HG02938 (cell line): ENCODE data around the gene ADGRL3.
"Not testable (repeated sequence)": the region's sequence is repeated elsewhere in the genome, so short reads cannot be mapped to it uniquely, and the experiment has no call there.

ENCODE experiments used
- ATAC-seq: cut with Tn5 transposase; IDR thresholded peaks from one replicate; pipeline ENCODE4 v1.9.1; 2021; ENCODE audit warnings: mild to moderate bottlenecking, moderate library complexity; ENCODE audit not compliant: unreplicated experiment

Gene ADGRL3

DNA sequence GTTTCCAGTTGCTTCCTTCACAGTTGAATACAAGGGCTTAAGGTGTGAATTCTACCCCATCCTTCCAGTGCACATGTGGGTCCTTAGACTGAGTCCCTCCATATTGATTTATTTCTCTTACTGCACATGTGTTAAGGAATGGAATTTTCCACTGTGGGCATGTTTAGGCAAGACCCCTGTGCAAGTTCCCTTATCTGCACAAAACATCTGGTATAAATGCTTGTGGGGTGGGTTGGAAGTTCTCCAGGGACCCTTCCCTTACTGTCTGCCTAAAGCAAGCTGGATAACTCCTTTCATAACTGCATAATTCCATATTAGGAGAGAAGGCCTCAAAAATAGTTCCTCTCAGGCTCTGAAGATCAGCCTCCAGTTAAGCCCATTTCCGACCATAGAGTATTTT lies 570.9 kb downstream of the ADGRL3 start:
- no peak for ATAC-seq

DNA sequence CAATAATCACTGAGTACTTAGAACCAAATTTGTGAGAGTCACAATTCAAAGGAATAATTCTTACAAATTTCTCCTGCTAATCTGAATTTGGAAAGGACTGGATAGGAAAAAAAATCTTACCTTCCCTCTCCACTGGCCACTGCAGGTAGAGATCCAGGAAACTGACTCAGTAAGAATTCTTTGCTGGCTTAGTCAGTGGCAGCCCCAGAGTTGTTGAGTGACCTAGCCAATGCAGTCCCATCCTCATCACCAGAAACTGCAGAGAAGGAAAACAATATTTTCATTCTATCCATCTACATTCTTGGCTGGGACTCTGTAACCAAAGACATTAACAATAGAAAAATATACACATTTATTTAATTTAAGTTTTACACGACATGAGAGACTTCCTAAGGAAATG lies 572.0 kb downstream of the ADGRL3 start:
- no peak for ATAC-seq

DNA sequence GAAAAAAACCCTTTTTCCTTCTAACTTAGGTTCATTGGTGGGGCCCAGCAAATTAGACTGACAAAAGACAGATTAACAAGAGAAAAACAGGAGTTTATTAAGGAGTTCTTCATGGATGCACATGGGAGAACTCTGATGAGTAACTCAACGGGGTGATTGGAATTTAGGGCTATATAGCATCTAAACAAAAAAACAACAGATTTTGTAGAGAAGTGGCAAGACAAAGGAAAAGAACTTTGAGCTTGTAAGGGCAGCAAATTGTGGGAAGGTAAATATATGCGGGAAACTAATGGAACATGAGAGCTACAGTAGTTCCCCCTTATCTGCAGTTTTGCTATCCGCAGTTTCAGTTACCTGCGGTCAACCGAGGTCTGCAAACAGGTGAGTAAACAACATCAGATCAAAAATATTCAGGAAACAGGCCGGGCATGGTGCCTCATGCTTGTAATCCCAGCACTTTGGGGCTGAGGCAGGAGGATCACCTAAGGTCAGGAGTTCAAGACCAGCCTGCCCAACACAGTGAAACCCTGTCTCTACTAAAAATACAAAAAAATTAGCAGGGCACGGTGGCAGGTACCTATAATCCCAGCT lies 573.6 kb downstream of the ADGRL3 start:
- no peak for ATAC-seq

DNA sequence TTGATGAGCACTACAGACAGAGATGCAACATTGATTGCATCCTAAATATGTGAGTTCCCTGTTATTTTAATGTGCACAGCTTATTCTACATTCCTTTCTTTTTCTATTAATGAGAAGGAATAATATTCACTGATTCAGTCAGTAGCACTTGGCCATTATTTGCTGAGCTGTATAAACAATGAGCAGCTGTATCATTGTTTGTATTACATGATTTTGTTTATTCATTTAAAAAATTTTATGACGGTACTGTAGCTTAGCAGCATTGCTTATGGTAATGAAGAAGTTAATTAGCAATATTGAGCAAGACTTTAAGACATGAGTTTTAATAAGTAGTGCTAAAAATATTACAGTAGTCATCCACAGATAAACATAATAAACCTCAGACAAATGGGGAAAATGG lies 582.0 kb downstream of the ADGRL3 start:
- no peak for ATAC-seq

DNA sequence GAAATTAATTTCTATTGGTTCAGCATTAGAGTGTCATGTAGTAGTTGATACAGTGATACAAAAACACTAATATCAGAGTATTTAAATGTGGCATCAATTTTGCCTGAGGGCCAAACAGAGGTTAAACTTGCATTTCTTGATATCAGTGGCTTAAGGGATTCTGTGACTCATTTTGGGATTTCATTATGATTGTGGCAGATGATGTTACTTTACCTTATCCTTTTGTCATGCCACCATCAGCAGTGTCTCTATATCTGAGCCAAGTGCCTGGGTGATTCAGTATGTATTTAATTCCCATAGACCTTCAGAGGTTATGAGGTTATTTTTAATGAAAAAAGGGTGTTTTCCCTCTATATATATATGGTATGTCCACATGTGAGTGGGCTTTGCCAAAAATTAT lies 582.9 kb downstream of the ADGRL3 start:
- peak; percentile 70 for ATAC-seq

DNA sequence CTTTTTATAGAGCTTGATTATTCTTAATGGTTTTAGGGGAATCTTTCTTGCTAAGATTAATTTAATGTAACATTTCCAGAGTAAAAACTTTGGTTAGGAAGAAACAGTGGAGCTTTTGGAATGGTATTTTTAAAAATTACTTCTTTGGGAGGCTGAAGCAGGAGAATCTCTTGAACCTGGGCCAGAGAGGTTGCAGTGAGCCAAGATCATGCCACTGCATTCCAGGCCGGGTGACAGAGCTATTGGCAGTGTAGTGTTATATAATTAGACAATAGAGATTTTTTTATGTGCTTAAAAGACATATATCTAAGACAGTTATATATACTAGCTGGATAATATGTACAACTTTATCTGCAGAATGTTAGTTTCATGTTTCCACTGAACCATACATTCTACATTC lies 585.6 kb downstream of the ADGRL3 start:
- ATAC-seq, result no peak

DNA sequence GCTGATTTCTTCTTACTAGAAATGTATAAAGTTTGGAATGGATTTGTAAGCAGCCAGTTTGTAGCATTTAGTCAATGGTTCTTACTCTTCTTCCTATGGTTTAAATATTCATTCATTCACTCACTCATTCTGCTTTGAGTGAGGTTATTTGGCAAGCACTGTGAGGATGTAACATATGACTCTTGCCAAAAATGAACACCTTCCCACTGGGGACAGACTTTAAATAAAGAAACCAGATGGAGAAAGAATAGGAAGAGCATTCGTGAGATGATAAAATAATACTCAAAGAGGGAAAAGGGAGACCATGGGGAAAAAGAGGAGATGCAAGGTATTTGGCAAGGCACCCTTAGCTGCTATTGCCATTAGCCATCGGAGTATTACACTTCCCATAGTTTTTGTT lies 586.1 kb downstream of the ADGRL3 start:
- ATAC-seq, result no peak

DNA sequence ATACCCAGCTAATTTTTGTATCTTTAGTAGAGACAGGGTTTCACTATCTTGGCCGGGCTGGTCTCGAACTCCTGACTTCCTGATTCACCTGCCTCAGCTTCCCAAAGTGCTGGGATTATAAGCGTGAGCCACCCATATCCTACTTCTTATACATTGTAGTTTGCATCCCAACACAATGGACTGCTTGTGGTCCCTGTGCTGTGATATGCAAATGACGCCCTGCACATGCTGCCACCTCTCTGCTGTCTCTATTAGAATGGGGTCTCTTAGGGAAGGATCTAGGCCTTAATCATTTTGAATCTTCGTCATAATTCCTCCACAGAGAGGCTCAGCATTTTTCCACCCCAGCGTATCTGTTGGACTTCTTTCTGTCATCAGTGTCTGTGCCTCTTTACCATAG lies 595.9 kb downstream of the ADGRL3 start:
- ATAC-seq, result no peak

DNA sequence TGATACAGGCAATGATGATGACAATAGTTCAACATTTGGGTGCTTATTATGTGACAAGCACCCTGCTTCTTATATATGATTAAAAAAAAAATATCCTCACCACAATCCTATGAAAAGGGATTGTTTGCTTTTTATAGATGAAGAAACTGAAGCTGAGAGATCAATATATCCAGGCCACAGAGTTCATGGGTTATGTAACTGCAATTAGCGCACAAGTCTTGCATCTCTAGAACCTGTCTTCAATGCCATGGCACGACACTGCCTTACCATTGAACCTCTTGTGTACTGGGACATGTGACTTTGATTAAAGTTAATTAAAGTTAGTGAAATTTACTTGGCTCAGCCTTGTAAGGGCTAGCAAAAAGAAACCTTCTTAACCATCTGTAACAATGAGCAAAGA lies 599.7 kb downstream of the ADGRL3 start:
- no peak for ATAC-seq

DNA sequence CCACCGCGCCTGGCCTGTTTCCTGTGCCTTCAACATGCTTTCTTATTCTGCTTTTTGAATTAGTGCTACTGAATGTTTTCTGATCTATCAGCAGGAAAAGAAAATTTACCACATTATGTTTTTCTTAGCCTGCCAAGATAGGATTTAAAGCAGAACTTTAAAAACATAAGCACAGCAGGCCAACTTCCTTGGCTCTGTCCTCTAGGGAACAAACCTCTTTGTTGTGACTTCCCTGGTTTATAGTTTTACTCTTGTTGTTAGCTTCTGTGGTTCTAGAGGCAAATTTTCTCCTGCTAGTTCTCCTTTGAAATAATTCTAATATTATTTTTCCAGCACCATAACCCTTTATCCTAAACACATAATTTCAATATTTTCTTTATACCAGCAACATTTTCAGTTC lies 605.1 kb downstream of the ADGRL3 start:
- no peak for ATAC-seq

DNA sequence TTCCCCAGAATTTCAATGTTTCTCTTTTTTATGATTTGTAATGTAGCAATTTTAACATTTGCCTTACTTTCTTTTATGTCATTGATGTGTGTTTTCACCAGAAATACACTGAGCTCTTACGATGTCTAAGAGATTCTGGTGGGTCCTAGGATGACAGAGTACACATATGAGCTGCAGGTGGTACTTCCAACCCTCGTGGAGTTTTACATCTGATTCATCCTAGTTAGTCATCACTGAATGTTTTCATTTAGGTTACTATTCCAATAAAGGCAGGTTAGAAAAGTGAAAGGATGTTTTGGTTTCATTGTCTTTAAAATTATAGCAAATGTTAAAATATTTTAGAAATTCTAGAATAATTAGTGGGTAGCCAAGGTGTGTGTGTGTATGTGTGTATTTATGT lies 605.9 kb downstream of the ADGRL3 start:
- no peak for ATAC-seq

DNA sequence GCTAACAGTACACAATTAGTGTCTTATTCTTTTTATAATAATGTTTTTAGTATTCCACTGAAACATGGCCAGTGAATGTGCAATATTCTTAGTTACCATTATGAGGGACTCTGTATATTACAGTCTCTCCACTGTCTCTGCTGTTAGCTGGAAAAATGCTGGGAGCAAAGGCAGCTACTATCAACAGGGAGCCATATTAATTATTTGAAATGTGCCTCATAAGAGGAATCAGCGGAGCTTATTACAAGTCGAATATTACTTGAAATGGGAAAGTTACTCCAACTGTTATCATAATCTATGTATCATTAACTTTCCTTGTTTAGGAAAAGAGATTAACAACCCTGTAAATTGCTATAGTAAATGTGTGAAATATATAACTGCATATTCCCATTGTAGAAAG lies 612.0 kb downstream of the ADGRL3 start:
- no peak for ATAC-seq

DNA sequence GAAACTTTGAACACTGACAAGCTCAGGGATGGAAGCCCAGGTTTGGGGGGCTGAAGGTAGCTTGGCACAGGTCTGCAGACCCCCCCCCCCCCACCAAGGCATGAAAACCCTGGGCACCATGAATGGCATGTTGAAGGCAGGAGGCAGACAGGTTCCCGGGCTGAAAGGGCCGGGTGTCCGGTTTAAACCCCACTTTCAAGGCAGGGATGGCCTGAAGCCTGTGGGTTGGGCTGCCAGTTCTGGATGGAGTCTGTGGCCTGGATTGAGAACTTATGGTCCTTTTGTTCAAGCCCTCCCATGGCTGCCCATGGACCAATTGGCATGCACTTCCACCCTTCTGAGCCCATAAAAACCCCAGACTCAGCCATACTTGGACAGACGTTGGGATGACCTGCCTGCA lies 616.9 kb downstream of the ADGRL3 start:
- no peak for ATAC-seq

DNA sequence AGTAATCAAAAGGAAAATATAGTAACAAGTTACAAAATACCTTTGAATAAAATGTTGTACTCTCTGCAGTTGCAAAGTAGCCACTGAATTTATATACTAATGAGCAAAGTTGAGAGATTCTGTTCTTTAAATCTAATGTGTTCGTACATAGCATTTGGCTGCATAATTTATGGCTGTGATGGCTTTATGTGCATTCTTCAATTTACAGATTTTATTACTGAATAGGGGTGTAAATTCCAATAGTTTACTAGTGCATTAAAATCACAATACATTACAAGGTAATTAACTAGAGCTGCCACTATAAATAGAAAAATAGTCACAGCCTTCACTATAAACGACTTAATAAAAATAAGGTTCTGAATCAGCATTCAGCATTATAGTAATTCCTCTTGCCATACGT lies 620.0 kb downstream of the ADGRL3 start:
- no peak for ATAC-seq

DNA sequence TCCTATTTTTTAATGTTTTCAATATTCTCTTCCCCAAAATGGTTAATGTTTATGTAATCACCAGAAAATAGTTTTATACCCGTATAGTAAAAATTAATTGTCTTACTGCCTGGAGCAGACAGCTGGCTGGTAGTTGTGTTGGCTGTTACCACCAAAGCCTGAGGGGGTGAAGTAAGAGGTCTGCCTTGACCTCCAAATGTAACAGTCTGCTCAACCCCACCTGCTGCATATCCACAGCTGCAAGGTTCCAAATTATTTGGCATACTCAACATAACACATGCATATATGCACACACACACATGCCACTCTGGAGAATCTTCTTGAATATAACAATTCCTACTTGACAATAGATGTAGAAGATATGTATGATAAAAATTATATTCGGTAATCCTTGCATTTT lies 624.3 kb downstream of the ADGRL3 start:
- no peak for ATAC-seq

DNA sequence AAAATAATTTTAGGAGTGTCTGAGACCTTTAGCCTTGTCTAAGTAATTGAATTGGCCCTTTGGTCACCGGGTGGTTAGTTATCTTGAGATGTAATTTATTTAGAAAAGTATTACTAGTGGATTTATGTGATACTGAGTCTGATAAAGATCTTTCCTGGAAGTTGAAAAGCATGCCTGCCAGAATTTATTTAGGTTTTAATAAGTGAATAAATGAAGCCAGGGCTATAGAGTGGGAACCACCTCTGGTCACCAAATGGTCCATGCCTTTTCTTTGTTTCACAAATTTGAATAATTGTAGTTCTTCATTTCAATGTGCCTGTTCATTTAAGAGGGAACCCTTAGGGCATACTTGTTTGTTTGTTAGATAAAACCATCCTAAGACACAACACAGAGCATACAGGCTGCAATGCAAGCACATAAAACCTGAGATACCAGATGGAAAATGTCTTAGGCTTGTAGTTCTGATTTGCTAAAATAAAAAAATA lies 627.8 kb downstream of the ADGRL3 start:
- no peak for ATAC-seq

DNA sequence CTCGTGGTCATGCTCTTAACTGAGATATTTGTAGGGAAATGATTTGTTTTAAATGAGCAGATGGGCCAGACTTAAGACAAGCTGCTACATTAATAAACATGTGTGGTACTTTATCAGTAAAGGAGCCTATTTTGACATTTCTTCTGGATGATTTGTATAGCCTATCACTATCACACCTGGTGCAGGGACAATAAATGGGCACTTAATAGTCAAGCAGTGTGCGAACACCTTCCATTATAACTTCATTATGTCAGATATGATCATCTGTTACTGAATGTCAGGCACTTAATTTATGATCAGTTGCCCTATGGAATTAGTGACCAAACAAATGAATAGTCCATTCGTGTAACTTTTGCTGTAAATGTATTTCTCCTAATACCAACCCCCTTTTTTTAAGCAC lies 628.8 kb downstream of the ADGRL3 start:
- no peak for ATAC-seq

DNA sequence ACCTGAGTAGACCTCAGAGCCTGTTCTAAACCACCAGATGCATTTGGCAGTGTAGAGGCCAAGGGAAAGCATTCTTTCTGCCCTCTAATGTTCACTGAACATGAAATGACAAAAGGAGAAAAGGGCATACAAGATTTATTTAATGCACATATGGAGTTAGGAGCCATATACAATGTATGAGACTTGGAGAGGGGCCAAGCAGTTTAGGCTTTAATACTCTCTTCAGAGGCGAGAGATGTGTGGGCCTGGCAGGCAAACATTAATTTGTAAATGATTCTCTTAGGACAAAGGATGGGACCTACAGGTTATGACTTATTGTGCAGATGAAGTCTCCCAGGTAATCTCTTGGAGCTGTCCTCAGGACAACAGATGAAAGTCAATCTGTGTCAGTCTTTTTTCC lies 631.9 kb downstream of the ADGRL3 start:
- ATAC-seq, result no peak

DNA sequence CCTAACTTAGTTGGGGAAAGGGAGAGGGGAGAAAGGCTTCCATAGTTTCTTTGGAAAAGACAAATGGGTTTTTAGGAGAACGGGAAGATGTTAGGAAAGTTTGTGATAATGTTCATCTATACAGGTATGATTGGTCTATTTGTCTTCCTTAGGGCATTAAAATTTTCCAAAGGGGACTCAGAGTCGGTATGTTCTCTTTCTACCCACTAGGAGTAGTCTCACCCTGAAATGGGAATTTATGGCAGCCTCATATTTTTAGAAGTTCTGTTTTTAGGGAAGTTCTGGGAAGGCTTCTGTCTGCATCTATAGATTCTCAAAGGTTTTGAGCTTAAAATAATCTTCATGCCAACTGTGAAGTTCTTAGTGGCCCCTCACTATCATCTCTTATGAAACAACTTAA lies 637.3 kb downstream of the ADGRL3 start:
- ATAC-seq, result no peak

DNA sequence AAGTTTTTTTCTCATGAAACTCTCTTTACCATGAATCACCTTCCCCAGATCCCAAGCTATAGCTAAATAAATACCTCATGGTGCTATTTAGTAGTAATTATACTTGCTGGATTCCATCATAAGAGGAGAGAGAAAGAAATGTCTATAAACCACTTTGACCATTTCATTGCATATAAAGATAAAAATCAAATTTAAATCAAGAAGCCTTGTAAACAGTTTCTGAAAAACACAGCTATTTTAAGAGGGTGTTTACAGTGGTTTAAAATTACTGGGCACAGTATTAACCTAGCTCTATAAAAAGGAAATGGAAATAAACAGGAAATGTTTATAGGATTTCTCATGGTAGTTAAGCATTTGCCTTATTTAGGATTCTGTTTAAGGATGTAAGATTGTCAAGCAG lies 637.9 kb downstream of the ADGRL3 start:
- no peak for ATAC-seq

DNA sequence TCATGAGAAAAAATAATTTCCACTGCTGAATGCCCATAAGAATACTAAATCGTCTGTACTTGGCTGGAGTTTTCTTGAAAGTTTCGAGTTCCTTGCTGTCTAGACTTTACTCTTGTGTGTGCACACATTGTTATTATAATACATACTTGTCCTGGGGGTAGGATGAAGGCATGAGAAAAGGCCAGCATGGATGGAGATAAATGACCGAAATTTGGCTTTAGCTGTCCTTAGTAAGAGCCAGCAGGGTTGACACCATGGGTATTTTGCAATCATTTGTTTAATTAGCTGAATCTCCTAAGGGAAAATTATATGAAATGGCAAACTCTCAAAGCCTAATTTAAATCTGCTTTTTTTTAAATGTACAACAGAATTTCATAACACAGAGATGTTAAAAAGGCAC lies 641.6 kb downstream of the ADGRL3 start:
- ATAC-seq, result no peak

DNA sequence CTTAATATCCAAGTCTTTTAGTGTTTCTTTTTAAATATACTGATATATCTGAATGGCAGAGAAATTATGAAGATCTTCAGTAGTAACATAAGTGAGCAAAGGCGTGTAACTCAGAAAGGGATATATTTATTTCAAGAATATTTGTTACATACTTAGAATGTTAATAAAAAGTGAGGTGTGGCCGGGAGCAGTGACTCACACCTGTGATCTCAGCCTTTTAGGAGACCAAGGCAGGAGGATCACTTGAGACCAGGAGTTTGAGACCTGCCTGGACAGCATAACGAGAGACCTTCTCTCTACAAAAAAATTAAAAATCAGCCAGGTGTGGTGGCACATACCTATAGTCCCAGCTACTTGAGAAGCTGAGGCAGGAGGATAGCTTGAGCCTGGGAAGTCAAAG lies 651.0 kb downstream of the ADGRL3 start:
- no peak for ATAC-seq

DNA sequence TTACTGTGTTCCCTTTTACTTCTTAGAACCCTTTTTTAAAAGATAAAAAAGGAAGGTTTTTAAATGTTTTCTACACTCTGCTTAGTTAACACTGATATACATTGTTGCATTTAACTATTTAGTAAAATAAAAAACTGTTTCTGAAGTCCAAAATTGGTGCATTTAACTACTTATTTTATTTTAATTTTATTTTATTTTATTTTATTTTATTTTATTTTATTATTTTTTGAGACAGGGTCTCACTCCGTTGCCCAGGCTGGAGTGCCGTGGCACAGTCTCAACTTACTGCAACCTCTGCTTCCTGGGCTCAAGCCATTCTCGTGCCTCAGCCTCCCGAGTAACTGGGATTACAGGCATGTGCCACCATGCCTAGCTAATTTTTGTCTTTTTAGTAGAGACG lies 652.0 kb downstream of the ADGRL3 start:
- ATAC-seq, result not testable (repeated sequence)

DNA sequence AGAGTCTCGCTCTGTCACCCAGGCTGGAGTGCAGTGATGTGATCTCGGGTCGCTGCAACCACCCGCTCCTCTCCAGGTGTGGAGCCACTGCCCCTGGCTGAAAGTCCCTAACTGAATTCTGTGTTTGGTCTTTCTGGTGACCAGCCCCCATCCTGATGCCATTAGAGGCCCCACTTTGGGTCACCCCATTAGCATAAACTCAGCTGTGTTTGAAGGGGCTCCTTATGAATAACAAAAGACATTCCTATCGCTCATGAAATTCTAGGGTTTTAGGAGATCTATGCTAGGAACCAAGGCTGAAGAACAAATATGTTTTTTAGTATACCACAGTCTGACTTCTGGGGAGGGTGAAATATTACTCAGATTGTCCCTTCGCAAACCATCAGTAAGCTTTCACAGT lies 652.9 kb downstream of the ADGRL3 start:
- no peak for ATAC-seq
